ENCODE measurements around the gene ARHGAP42. TPM values are rescaled to one million over a fixed set of nuclear protein-coding genes. Genes with fewer than 3 reads are reported as not detected.

ARHGAP42 gene
- total RNA-seq, 1 donor from 2014 or later, result 25.3 TPM

DNA sequence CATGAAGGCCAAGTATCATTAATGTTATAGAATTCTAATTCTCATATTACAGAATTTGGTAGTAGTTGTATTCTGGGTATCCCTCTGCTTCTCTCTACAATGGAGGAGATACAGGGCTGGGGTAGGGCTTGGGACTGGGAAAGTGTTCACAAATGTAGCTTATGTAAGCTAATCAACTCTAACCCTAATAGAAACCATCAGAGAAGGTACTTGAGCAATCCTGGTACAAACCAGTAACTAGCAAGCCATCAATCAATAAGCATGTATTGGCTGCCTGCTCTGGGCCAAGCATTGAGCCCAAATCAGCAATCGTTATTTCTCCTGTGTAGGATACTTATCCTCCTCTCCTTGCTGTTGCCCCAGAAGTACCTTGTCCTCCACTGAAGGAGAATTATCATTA lies 268.2 kb downstream of the ARHGAP42 start:
- Mint-ChIP-seq H3K4me1 (ENCODE audit: low read depth) (no peaks in the 10 kb centered on the region), H3K36me3 (ENCODE audit: insufficient read depth) (peaks cover 1% of the 10 kb centered on the region), H3K27me3 (no peaks in the 10 kb centered on the region), H3K27ac (no peak overlapping the region), H3K9me3 (ENCODE audit: low read depth) (no peaks in the 10 kb centered on the region), H3K4me3 (ENCODE audit: low read depth) (no peak overlapping the region)
- no peak for TF ChIP-seq CTCF (IDR thresholded peaks at IDR 0.05; ENCODE audit: unreplicated experiment)
- DNase-seq (ENCODE audit: low spot score, unreplicated experiment), result no peak

GRCh38 chr11:100956351-100956750 lies 269.3 kb downstream of the ARHGAP42 start:
- no peaks in the 10 kb centered on the region for H3K9me3 Mint-ChIP-seq (ENCODE audit: low read depth)
- no peak for DNase-seq (ENCODE audit: low spot score, unreplicated experiment)
- H3K27me3 Mint-ChIP-seq, result no peaks in the 10 kb centered on the region
- no peak for TF ChIP-seq CTCF (IDR thresholded peaks at IDR 0.05; ENCODE audit: unreplicated experiment)
- peaks cover 1% of the 10 kb centered on the region for H3K36me3 Mint-ChIP-seq (ENCODE audit: insufficient read depth)
- no peak overlapping the region for H3K27ac Mint-ChIP-seq
- H3K4me3 Mint-ChIP-seq (ENCODE audit: low read depth), result no peak overlapping the region
- no peaks in the 10 kb centered on the region for H3K4me1 Mint-ChIP-seq (ENCODE audit: low read depth)

- no peak for TF ChIP-seq CTCF (IDR thresholded peaks at IDR 0.05; ENCODE audit: unreplicated experiment)
- Mint-ChIP-seq H3K27ac (no peak overlapping the region), H3K27me3 (no peaks in the 10 kb centered on the region), H3K4me3 (ENCODE audit: low read depth) (no peak overlapping the region), H3K9me3 (ENCODE audit: low read depth) (no peaks in the 10 kb centered on the region), H3K4me1 (ENCODE audit: low read depth) (no peaks in the 10 kb centered on the region), H3K36me3 (ENCODE audit: insufficient read depth) (peaks cover 1% of the 10 kb centered on the region)
- no peak for DNase-seq (ENCODE audit: low spot score, unreplicated experiment)
Observed at GRCh38 chr11:100957499-100957898, 270.4 kb downstream of the ARHGAP42 start.

- H3K36me3 Mint-ChIP-seq (ENCODE audit: insufficient read depth), result peaks cover 13% of the 10 kb centered on the region
- no peak for DNase-seq (ENCODE audit: low spot score, unreplicated experiment)
Observed at GRCh38 chr11:100961633-100962032, 274.5 kb downstream of the ARHGAP42 start.

DNA sequence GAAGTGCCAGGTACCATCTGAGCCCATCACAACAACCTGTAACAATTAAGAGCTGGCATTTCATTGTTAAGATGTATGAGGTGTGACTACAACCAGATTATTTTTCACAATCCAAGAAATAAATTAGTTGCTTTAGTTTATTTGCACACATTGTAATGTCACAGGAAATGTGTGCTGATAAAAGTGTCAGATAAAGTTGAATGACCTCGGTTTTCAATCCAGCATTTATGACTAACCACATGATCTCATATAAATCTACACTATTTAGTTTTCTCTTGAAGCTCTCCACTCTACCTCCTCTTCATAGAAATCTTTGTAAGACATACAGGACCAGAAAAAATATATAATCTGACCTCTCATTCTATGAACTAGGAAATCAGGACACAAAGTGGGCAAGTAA lies 276.3 kb downstream of the ARHGAP42 start:
- H3K36me3 Mint-ChIP-seq (ENCODE audit: insufficient read depth), result peaks cover 18% of the 10 kb centered on the region
- no peak overlapping the region for H3K4me3 Mint-ChIP-seq (ENCODE audit: low read depth)
- peak overlapping the region; percentile 37 for H3K27ac Mint-ChIP-seq
- TF ChIP-seq CTCF (IDR thresholded peaks at IDR 0.05; ENCODE audit: unreplicated experiment), result no peak
- H3K4me1 Mint-ChIP-seq (ENCODE audit: low read depth), result no peaks in the 10 kb centered on the region
- no peaks in the 10 kb centered on the region for H3K27me3 Mint-ChIP-seq
- DNase-seq (ENCODE audit: low spot score, unreplicated experiment), result no peak
- no peaks in the 10 kb centered on the region for H3K9me3 Mint-ChIP-seq (ENCODE audit: low read depth)

More at GRCh38 chr11:100961633-100962032, 274.5 kb downstream of the ARHGAP42 start:
- Mint-ChIP-seq H3K4me1 (ENCODE audit: low read depth) (no peaks in the 10 kb centered on the region), H3K27ac (no peak overlapping the region), H3K4me3 (ENCODE audit: low read depth) (no peak overlapping the region), H3K27me3 (no peaks in the 10 kb centered on the region), H3K9me3 (ENCODE audit: low read depth) (no peaks in the 10 kb centered on the region)
- TF ChIP-seq CTCF (IDR thresholded peaks at IDR 0.05; ENCODE audit: unreplicated experiment), result no peak
